Skin of body (tissue), 2 donors: Measurements from ENCODE around the gene TCHH. TPM values are rescaled to one million over a fixed set of nuclear protein-coding genes. Genes with fewer than 3 reads are reported as not detected.
"Not testable (repeated sequence)": the region's sequence is repeated elsewhere in the genome, so short reads cannot be mapped to it uniquely, and the experiment has no call there.

Experiments
- DNase-seq: peaks from one replicate; lab custom pipeline; 2025; lab: John Stamatoyannopoulos, UW
- total RNA-seq: library from RNA; depleted of rRNA; stranded (reverse); fragments of >200 nt; gene quantifications from one replicate; pipeline ENCODE4 v1.2.3, GENCODE V29; 2014

TCHH gene
- 315 TPM for total RNA-seq

- DNase-seq: no peak
Measured at GRCh38 chr1:152115344-152115743, at the start of gene TCHH. TSS of gene TCHH (minus strand) at chr1:152115444. CDS start at chr1:152114080, 1,364 bp downstream.

- no peak for DNase-seq
Measured at GRCh38 chr1:152164517-152165136, 49.4 kb upstream of the TCHH start.

GRCh38 chr1:152162792-152163463 lies 47.7 kb upstream of the TCHH start:
- no peak for DNase-seq

- no peak for DNase-seq
Measured at GRCh38 chr1:152160576-152160975, 45.3 kb upstream of the TCHH start.

- DNase-seq: no peak
Measured at GRCh38 chr1:152159144-152159543, 43.9 kb upstream of the TCHH start, which contains the start of gene RPTN. TSS of gene RPTN (minus strand) at chr1:152159228. CDS start at chr1:152157889, 1,339 bp downstream.

- DNase-seq: no peak
Measured at GRCh38 chr1:152153996-152154395, 38.8 kb upstream of the TCHH start.

- no peak for DNase-seq
Measured at GRCh38 chr1:152151646-152152045, 36.4 kb upstream of the TCHH start.

- DNase-seq: no peak
Measured at GRCh38 chr1:152148981-152149380, 33.7 kb upstream of the TCHH start.

- no peak for DNase-seq
Measured at GRCh38 chr1:152148051-152148450, 32.8 kb upstream of the TCHH start.

GRCh38 chr1:152145769-152146168 lies 30.5 kb upstream of the TCHH start:
- no peak for DNase-seq

GRCh38 chr1:152144674-152145183 lies 29.5 kb upstream of the TCHH start:
- DNase-seq: not testable (repeated sequence)

GRCh38 chr1:152143150-152143887 lies 28.1 kb upstream of the TCHH start:
- DNase-seq: no peak

GRCh38 chr1:152141971-152142584 lies 26.8 kb upstream of the TCHH start:
- DNase-seq: peak; percentile 7

- no peak for DNase-seq
Measured at GRCh38 chr1:152137215-152137614, 22.0 kb upstream of the TCHH start.

- no peak for DNase-seq
Measured at GRCh38 chr1:152130186-152130585, 14.9 kb upstream of the TCHH start.

- no peak for DNase-seq
Measured at GRCh38 chr1:152127673-152128072, 12.4 kb upstream of the TCHH start.

- DNase-seq: no peak
Measured at GRCh38 chr1:152125834-152126443, 10.7 kb upstream of the TCHH start.

- DNase-seq: no peak
Measured at GRCh38 chr1:152118915-152119314, 3.7 kb upstream of the TCHH start.

- no peak for DNase-seq
Measured at GRCh38 chr1:152112885-152113432, 2.3 kb downstream of the TCHH start.

GRCh38 chr1:152112101-152112884 lies 3.0 kb downstream of the TCHH start:
- DNase-seq: no peak
